Astrocyte (in vitro differentiated cells and primary cell): ENCODE measurements around the gene ANKRD33B. TPM values are rescaled to one million over a fixed set of nuclear protein-coding genes. Genes with fewer than 3 reads are reported as not detected.

Experiments
- DNase-seq: peaks from one replicate; pipeline ENCODE4 v3.0.0-alpha.2; 2010; ENCODE audit warnings: low read depth
- FAIRE-seq: peaks from 2 replicates; lab custom pipeline; 2011; peaks lifted over from hg19 to GRCh38; lab: Jason Lieb, UNC
- H2AFZ ChIP-seq: 2 replicates; pipeline ENCODE4 v1.6.0; 2012; ENCODE audit warnings: low read depth, low read length, inconsistent platforms
- H3K27ac ChIP-seq: 2 replicates; pipeline ENCODE4 v1.5.1; 2011; ENCODE audit warnings: low read depth, low read length, inconsistent platforms
- H3K27me3 ChIP-seq: 2 replicates; pipeline ENCODE4 v1.6.0; 2011; ENCODE audit warnings: low read length, inconsistent platforms; ENCODE audit not compliant: insufficient read depth
- H3K36me3 ChIP-seq: 2 replicates; pipeline ENCODE4 v1.5.1; 2011; ENCODE audit warnings: low read length, inconsistent platforms; ENCODE audit not compliant: insufficient read depth
- H3K4me1 ChIP-seq: 2 replicates; pipeline ENCODE4 v1.5.1; 2011; ENCODE audit warnings: low read length, inconsistent platforms; ENCODE audit not compliant: insufficient read depth
- H3K4me2 ChIP-seq: 2 replicates; pipeline ENCODE4 v1.6.0; 2012; ENCODE audit warnings: low read length, inconsistent platforms
- H3K4me3 ChIP-seq: 2 replicates; pipeline ENCODE4 v1.5.1; 2011; ENCODE audit warnings: low read depth, mild to moderate bottlenecking, low read length, inconsistent platforms; ENCODE audit not compliant: insufficient read depth
- H3K79me2 ChIP-seq: 2 replicates; pipeline ENCODE4 v1.6.0; 2012; ENCODE audit warnings: mild to moderate bottlenecking, low read length, inconsistent platforms; ENCODE audit not compliant: insufficient read depth
- H3K9ac ChIP-seq: 2 replicates; pipeline ENCODE4 v1.6.0; 2012; ENCODE audit warnings: mild to moderate bottlenecking, low read length, inconsistent platforms
- H3K9me3 ChIP-seq: 2 replicates; pipeline ENCODE4 v1.5.1; 2012; ENCODE audit warnings: low read depth, mild to moderate bottlenecking, low read length, inconsistent platforms; ENCODE audit not compliant: insufficient read depth
- H4K20me1 ChIP-seq: 2 replicates; pipeline ENCODE4 v1.6.0; 2012; ENCODE audit warnings: low read length, inconsistent platforms; ENCODE audit not compliant: insufficient read depth
- H3K27ac Mint-ChIP-seq: one replicate; pipeline ENCODE4 v1.8.0; 2021; ENCODE audit warnings: mild to moderate bottlenecking, mixed read lengths; ENCODE audit not compliant: unreplicated experiment
- H3K27me3 Mint-ChIP-seq: one replicate; pipeline ENCODE4 v1.8.0; 2021; ENCODE audit warnings: low read depth, mixed read lengths; ENCODE audit not compliant: unreplicated experiment
- H3K36me3 Mint-ChIP-seq: one replicate; pipeline ENCODE4 v1.8.0; 2021; ENCODE audit warnings: low read depth, mixed read lengths; ENCODE audit not compliant: unreplicated experiment
- H3K4me1 Mint-ChIP-seq: one replicate; pipeline ENCODE4 v1.8.0; 2021; ENCODE audit warnings: low read depth, mixed read lengths; ENCODE audit not compliant: unreplicated experiment
- H3K4me3 Mint-ChIP-seq: one replicate; pipeline ENCODE4 v1.8.0; 2021; ENCODE audit warnings: mild to moderate bottlenecking, moderate library complexity, mixed read lengths; ENCODE audit not compliant: unreplicated experiment
- H3K9me3 Mint-ChIP-seq: one replicate; pipeline ENCODE4 v1.8.0; 2021; ENCODE audit warnings: mild to moderate bottlenecking, mixed read lengths; ENCODE audit not compliant: unreplicated experiment
- CTCF ChIP-seq: IDR thresholded peaks from 2 replicates; pipeline ENCODE4 v1.5.1; 2011; ENCODE audit warnings: low read depth, mild to moderate bottlenecking, inconsistent platforms, low read length, moderate library complexity; ENCODE audit not compliant: insufficient read depth
- EZH2 ChIP-seq: IDR thresholded peaks from 2 replicates; pipeline ENCODE4 v1.6.1; 2012; ENCODE audit warnings: mild to moderate bottlenecking, low read length, inconsistent platforms; ENCODE audit not compliant: insufficient read depth
- total RNA-seq: library from RNA; stranded (reverse); gene quantifications from 2 replicates; pipeline ENCODE4 v1.2.1, GENCODE V29; 2021

The ANKRD33B gene
- total RNA-seq, 1 donor from 2014 or later: 22.7 TPM

GRCh38 chr5:10627160-10627701 lies 63.4 kb downstream of the ANKRD33B start:
- DNase-seq: no peak
- Histone ChIP-seq H3K4me3 (peak overlapping the region; percentile 25), H2AFZ (peak overlapping the region; percentile 57), H3K9ac (peak overlapping the region; percentile 62), H3K4me1 (peaks cover 12% of the 10 kb centered on the region), H3K4me2 (peak overlapping the region; percentile 80), H3K27me3 (no peaks in the 10 kb centered on the region), H3K79me2 (no peaks in the 10 kb centered on the region), H3K36me3 (no peaks in the 10 kb centered on the region), H4K20me1 (no peaks in the 10 kb centered on the region), H3K27ac (peak overlapping the region; percentile 27), H3K9me3 (no peaks in the 10 kb centered on the region)
- no peak for FAIRE-seq
- Mint-ChIP-seq H3K9me3 (peaks cover 6% of the 10 kb centered on the region), H3K36me3 (peaks cover 14% of the 10 kb centered on the region), H3K27ac (peak overlapping the region; percentile 70), H3K4me1 (peaks cover 22% of the 10 kb centered on the region), H3K27me3 (peaks cover 4% of the 10 kb centered on the region), H3K4me3 (peak overlapping the region; percentile 74)
- TF ChIP-seq CTCF (no peak), EZH2 (no peak)

DNA sequence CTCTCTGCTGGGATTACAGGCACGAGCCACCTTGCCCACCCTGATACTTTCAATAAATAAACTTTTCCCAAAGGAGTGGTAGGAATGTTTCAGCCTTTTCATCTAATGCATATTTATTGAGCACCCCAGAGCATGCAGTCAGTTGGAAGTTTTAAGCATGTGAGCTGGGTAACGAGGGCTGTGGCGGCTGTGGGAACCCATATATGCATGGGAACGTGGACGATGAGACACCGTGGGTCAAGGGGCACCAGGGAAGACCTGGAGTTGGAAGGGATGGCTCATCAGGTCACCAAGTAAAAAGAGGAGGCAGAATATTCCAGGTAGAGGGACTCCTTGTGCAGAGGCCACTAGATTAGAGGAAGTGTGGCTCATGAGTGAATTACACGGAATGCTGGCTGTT lies 64.7 kb downstream of the ANKRD33B start:
- peaks cover 6% of the 10 kb centered on the region for H3K9me3 Mint-ChIP-seq
- Histone ChIP-seq H3K79me2 (no peaks in the 10 kb centered on the region), H3K4me1 (peaks cover 16% of the 10 kb centered on the region), H3K9me3 (no peaks in the 10 kb centered on the region), H3K9ac (no peak overlapping the region), H3K27ac (no peak overlapping the region), H3K36me3 (no peaks in the 10 kb centered on the region), H3K4me2 (no peak overlapping the region), H2AFZ (no peak overlapping the region), H3K4me3 (no peak overlapping the region), H3K27me3 (no peaks in the 10 kb centered on the region), H4K20me1 (no peaks in the 10 kb centered on the region)
- no peak overlapping the region for H3K27ac Mint-ChIP-seq
- FAIRE-seq (no peak), DNase-seq (no peak)
- H3K36me3 Mint-ChIP-seq: peaks cover 16% of the 10 kb centered on the region
- no peak overlapping the region for H3K4me3 Mint-ChIP-seq
- peaks cover 24% of the 10 kb centered on the region for H3K4me1 Mint-ChIP-seq
- TF ChIP-seq EZH2: no peak
- TF ChIP-seq CTCF: no peak
- H3K27me3 Mint-ChIP-seq: peaks cover 4% of the 10 kb centered on the region

DNA sequence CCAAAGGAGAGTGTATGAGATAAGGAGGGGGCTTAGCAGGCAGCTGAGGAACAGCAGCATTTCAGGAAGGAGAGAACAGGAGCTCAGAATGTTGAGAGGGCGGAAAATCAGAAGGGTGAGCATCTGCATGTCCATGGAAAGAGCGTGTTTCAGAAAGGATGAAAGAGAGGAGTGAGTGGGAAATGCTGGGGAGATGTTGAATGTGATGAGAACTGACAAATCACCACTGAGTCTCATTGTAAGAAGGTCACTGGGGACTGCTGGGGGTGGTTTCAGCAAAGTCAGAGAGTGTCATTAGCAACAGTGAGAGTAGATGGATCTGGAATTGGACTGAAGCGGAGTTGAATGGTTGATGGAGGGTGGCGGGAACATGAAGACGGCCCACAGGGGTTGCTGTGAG lies 65.8 kb downstream of the ANKRD33B start:
- Histone ChIP-seq H3K9me3 (no peaks in the 10 kb centered on the region), H3K9ac (no peak overlapping the region), H3K79me2 (no peaks in the 10 kb centered on the region), H3K36me3 (no peaks in the 10 kb centered on the region), H3K27me3 (no peaks in the 10 kb centered on the region), H2AFZ (no peak overlapping the region), H3K4me2 (no peak overlapping the region), H4K20me1 (no peaks in the 10 kb centered on the region), H3K4me3 (no peak overlapping the region), H3K4me1 (peaks cover 16% of the 10 kb centered on the region), H3K27ac (no peak overlapping the region)
- no peak for FAIRE-seq
- H3K27me3 Mint-ChIP-seq: peaks cover 4% of the 10 kb centered on the region
- H3K9me3 Mint-ChIP-seq: peaks cover 6% of the 10 kb centered on the region
- peaks cover 24% of the 10 kb centered on the region for H3K4me1 Mint-ChIP-seq
- H3K27ac Mint-ChIP-seq: no peak overlapping the region
- DNase-seq: no peak
- TF ChIP-seq CTCF: no peak
- no peak for TF ChIP-seq EZH2
- H3K36me3 Mint-ChIP-seq: peaks cover 15% of the 10 kb centered on the region
- H3K4me3 Mint-ChIP-seq: no peak overlapping the region
